Astrocyte (in vitro differentiated cells and primary cell): ENCODE data around the gene FAM234B. TPM values are rescaled to one million over a fixed set of nuclear protein-coding genes. Genes with fewer than 3 reads are reported as not detected.

Experiments
- DNase-seq: peaks from one replicate; pipeline ENCODE4 v3.0.0-alpha.2; 2010; ENCODE audit warnings: low read depth
- FAIRE-seq: peaks from 2 replicates; lab custom pipeline; 2011; peaks lifted over from hg19 to GRCh38; lab: Jason Lieb, UNC
- H2AFZ ChIP-seq: 2 replicates; pipeline ENCODE4 v1.6.0; 2012; ENCODE audit warnings: low read depth, low read length, inconsistent platforms
- H3K27ac ChIP-seq: 2 replicates; pipeline ENCODE4 v1.5.1; 2011; ENCODE audit warnings: low read depth, low read length, inconsistent platforms
- H3K27me3 ChIP-seq: 2 replicates; pipeline ENCODE4 v1.6.0; 2011; ENCODE audit warnings: low read length, inconsistent platforms; ENCODE audit not compliant: insufficient read depth
- H3K36me3 ChIP-seq: 2 replicates; pipeline ENCODE4 v1.5.1; 2011; ENCODE audit warnings: low read length, inconsistent platforms; ENCODE audit not compliant: insufficient read depth
- H3K4me1 ChIP-seq: 2 replicates; pipeline ENCODE4 v1.5.1; 2011; ENCODE audit warnings: low read length, inconsistent platforms; ENCODE audit not compliant: insufficient read depth
- H3K4me2 ChIP-seq: 2 replicates; pipeline ENCODE4 v1.6.0; 2012; ENCODE audit warnings: low read length, inconsistent platforms
- H3K4me3 ChIP-seq: 2 replicates; pipeline ENCODE4 v1.5.1; 2011; ENCODE audit warnings: low read depth, mild to moderate bottlenecking, low read length, inconsistent platforms; ENCODE audit not compliant: insufficient read depth
- H3K79me2 ChIP-seq: 2 replicates; pipeline ENCODE4 v1.6.0; 2012; ENCODE audit warnings: mild to moderate bottlenecking, low read length, inconsistent platforms; ENCODE audit not compliant: insufficient read depth
- H3K9ac ChIP-seq: 2 replicates; pipeline ENCODE4 v1.6.0; 2012; ENCODE audit warnings: mild to moderate bottlenecking, low read length, inconsistent platforms
- H3K9me3 ChIP-seq: 2 replicates; pipeline ENCODE4 v1.5.1; 2012; ENCODE audit warnings: low read depth, mild to moderate bottlenecking, low read length, inconsistent platforms; ENCODE audit not compliant: insufficient read depth
- H4K20me1 ChIP-seq: 2 replicates; pipeline ENCODE4 v1.6.0; 2012; ENCODE audit warnings: low read length, inconsistent platforms; ENCODE audit not compliant: insufficient read depth
- H3K27ac Mint-ChIP-seq: one replicate; pipeline ENCODE4 v1.8.0; 2021; ENCODE audit warnings: mild to moderate bottlenecking, mixed read lengths; ENCODE audit not compliant: unreplicated experiment
- H3K27me3 Mint-ChIP-seq: one replicate; pipeline ENCODE4 v1.8.0; 2021; ENCODE audit warnings: low read depth, mixed read lengths; ENCODE audit not compliant: unreplicated experiment
- H3K36me3 Mint-ChIP-seq: one replicate; pipeline ENCODE4 v1.8.0; 2021; ENCODE audit warnings: low read depth, mixed read lengths; ENCODE audit not compliant: unreplicated experiment
- H3K4me1 Mint-ChIP-seq: one replicate; pipeline ENCODE4 v1.8.0; 2021; ENCODE audit warnings: low read depth, mixed read lengths; ENCODE audit not compliant: unreplicated experiment
- H3K4me3 Mint-ChIP-seq: one replicate; pipeline ENCODE4 v1.8.0; 2021; ENCODE audit warnings: mild to moderate bottlenecking, moderate library complexity, mixed read lengths; ENCODE audit not compliant: unreplicated experiment
- H3K9me3 Mint-ChIP-seq: one replicate; pipeline ENCODE4 v1.8.0; 2021; ENCODE audit warnings: mild to moderate bottlenecking, mixed read lengths; ENCODE audit not compliant: unreplicated experiment
- EZH2 ChIP-seq: IDR thresholded peaks from 2 replicates; pipeline ENCODE4 v1.6.1; 2012; ENCODE audit warnings: mild to moderate bottlenecking, low read length, inconsistent platforms; ENCODE audit not compliant: insufficient read depth
- total RNA-seq: library from RNA; stranded (reverse); gene quantifications from 2 replicates; pipeline ENCODE4 v1.2.1, GENCODE V29; 2021
- TF ChIP-seq, protein P1 (sequence below): IDR thresholded peaks from 2 replicates; pipeline ENCODE4 v1.5.1; 2011; ENCODE audit warnings: low read depth, mild to moderate bottlenecking, inconsistent platforms, low read length, moderate library complexity; ENCODE audit not compliant: insufficient read depth

Gene FAM234B
- total RNA-seq, 1 donor from 2014 or later, result 6.2 TPM

DNA sequence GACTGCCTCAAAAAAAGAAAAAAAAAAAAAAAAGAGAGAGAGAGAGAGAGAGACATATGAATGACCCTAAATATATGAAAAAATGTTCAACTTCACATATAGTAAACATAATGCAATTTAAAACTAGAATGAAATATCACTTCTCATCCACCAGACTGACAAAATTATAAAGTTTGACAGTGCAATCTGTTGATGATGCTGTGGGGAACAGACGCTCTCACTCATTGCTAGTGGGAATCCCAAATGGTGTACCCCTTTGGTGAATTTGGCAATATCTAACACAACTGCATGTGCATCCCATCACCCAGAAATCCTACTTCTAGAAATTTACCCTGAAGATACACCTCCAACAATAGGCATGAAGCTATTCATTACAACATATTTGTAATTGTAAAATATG, 61.6 kb downstream of the FAM234B start:
- Histone ChIP-seq H3K36me3 (no peaks in the 10 kb centered on the region), H3K79me2 (no peaks in the 10 kb centered on the region), H3K27ac (no peak overlapping the region), H2AFZ (no peak overlapping the region), H3K27me3 (no peaks in the 10 kb centered on the region), H3K9ac (no peak overlapping the region), H3K4me2 (no peak overlapping the region), H3K4me1 (peaks cover 13% of the 10 kb centered on the region), H3K4me3 (no peak overlapping the region), H3K9me3 (no peaks in the 10 kb centered on the region), H4K20me1 (no peaks in the 10 kb centered on the region)
- DNase-seq (no peak), FAIRE-seq (no peak)
- no peak overlapping the region for H3K4me3 Mint-ChIP-seq
- H3K4me1 Mint-ChIP-seq, result peaks cover 11% of the 10 kb centered on the region
- no peaks in the 10 kb centered on the region for H3K27me3 Mint-ChIP-seq
- no peaks in the 10 kb centered on the region for H3K36me3 Mint-ChIP-seq
- H3K27ac Mint-ChIP-seq, result no peak overlapping the region
- peaks cover 8% of the 10 kb centered on the region for H3K9me3 Mint-ChIP-seq
- TF ChIP-seq, protein P1, sequence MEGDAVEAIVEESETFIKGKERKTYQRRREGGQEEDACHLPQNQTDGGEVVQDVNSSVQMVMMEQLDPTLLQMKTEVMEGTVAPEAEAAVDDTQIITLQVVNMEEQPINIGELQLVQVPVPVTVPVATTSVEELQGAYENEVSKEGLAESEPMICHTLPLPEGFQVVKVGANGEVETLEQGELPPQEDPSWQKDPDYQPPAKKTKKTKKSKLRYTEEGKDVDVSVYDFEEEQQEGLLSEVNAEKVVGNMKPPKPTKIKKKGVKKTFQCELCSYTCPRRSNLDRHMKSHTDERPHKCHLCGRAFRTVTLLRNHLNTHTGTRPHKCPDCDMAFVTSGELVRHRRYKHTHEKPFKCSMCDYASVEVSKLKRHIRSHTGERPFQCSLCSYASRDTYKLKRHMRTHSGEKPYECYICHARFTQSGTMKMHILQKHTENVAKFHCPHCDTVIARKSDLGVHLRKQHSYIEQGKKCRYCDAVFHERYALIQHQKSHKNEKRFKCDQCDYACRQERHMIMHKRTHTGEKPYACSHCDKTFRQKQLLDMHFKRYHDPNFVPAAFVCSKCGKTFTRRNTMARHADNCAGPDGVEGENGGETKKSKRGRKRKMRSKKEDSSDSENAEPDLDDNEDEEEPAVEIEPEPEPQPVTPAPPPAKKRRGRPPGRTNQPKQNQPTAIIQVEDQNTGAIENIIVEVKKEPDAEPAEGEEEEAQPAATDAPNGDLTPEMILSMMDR, result no peak
- no peak for TF ChIP-seq EZH2

DNA sequence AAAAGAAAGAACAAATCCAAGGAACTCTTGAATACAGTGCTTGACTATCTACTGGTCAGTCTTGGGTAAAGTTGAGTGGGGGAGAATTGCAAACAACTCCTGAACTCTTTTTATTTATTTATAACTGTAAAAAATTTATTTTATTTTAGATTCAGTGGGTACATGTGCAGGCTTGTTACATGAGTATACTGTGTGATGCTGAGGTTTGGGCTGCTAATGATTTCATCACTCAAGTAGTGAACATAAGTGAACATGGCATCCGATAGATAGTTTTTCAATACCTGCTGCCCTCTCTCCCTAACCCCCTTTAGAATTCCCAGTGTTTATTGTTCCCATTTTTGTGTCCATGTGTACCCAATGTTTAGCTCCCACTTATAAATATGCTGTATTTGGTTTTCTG, 62.5 kb downstream of the FAM234B start:
- Histone ChIP-seq H3K27me3 (no peaks in the 10 kb centered on the region), H3K79me2 (no peaks in the 10 kb centered on the region), H3K9ac (no peak overlapping the region), H3K9me3 (no peaks in the 10 kb centered on the region), H3K36me3 (no peaks in the 10 kb centered on the region), H4K20me1 (no peaks in the 10 kb centered on the region), H3K4me2 (no peak overlapping the region), H3K4me1 (peaks cover 9% of the 10 kb centered on the region), H3K4me3 (no peak overlapping the region), H2AFZ (no peak overlapping the region), H3K27ac (no peak overlapping the region)
- H3K36me3 Mint-ChIP-seq, result no peaks in the 10 kb centered on the region
- H3K4me3 Mint-ChIP-seq, result no peak overlapping the region
- H3K27me3 Mint-ChIP-seq, result no peaks in the 10 kb centered on the region
- H3K9me3 Mint-ChIP-seq, result peaks cover 8% of the 10 kb centered on the region
- TF ChIP-seq EZH2, result no peak
- TF ChIP-seq, protein P1, result no peak
- peaks cover 10% of the 10 kb centered on the region for H3K4me1 Mint-ChIP-seq
- FAIRE-seq (no peak), DNase-seq (no peak)
- no peak overlapping the region for H3K27ac Mint-ChIP-seq

DNA sequence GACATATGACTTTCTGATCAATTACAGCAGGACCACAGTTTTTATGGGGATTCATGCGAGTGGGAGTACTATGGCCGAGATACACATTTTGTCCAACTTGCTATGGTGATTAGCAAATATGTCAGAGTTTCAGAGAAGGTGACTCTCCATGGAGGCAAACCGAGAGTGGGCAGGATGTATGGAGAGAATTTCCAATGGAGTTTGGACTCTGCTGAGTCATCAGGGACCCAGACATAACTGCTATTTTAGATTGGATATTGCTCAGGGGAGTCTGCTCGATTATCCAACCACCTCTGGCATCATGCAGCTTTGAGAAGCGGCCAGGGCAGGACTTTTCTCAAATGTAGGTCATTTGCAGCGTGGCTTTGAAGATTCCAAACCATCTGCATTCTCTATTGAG, 68.8 kb downstream of the FAM234B start:
- H2AFZ ChIP-seq, result no peak overlapping the region
- H3K9me3 Mint-ChIP-seq, result peaks cover 12% of the 10 kb centered on the region
- no peak overlapping the region for H3K27ac Mint-ChIP-seq
- no peak overlapping the region for H3K4me3 ChIP-seq
- FAIRE-seq, result no peak
- no peak for TF ChIP-seq EZH2
- TF ChIP-seq, protein P1, result no peak
- H3K79me2 ChIP-seq, result no peaks in the 10 kb centered on the region
- H4K20me1 ChIP-seq, result no peaks in the 10 kb centered on the region
- H3K9ac ChIP-seq, result no peak overlapping the region
- H3K4me1 Mint-ChIP-seq, result peaks cover 21% of the 10 kb centered on the region
- H3K27me3 ChIP-seq, result no peaks in the 10 kb centered on the region
- H3K36me3 ChIP-seq, result no peaks in the 10 kb centered on the region
- H3K4me3 Mint-ChIP-seq, result no peak overlapping the region
- H3K4me2 ChIP-seq, result no peak overlapping the region
- H3K9me3 ChIP-seq, result no peaks in the 10 kb centered on the region
- peaks cover 4% of the 10 kb centered on the region for H3K27me3 Mint-ChIP-seq
- H3K4me1 ChIP-seq, result peaks cover 11% of the 10 kb centered on the region
- no peaks in the 10 kb centered on the region for H3K36me3 Mint-ChIP-seq
- no peak overlapping the region for H3K27ac ChIP-seq
- DNase-seq, result no peak
